ENCODE data around the gene JAZF1.

The JAZF1 gene

GRCh38 chr7:27914409-27914808 lies 266.2 kb downstream of the JAZF1 start:
- no peak overlapping the region for H3K27ac ChIP-seq (ENCODE audit: low read depth, low read length, severe bottlenecking)
- peaks cover 24% of the 10 kb centered on the region for H3K4me1 ChIP-seq (ENCODE audit: control insufficient read depth, insufficient read depth, low read length, poor library complexity, severe bottlenecking)
- H3K36me3 ChIP-seq (ENCODE audit: control insufficient read depth, insufficient read depth, low read length) = no peaks in the 10 kb centered on the region
- H3K9me3 ChIP-seq (ENCODE audit: control insufficient read depth, low read length) = no peaks in the 10 kb centered on the region
- H3K4me3 ChIP-seq (ENCODE audit: extremely low read depth, insufficient read depth, low read length, poor library complexity, severe bottlenecking) = no peak overlapping the region
- 95 to 100% methylated on average over 1 to 2 of the region's 3 CpGs for WGBS, 2 experiments (ENCODE audit: insufficient coverage in 2 of 2)

- Histone ChIP-seq H3K4me1 (ENCODE audit: control insufficient read depth, insufficient read depth, low read length, poor library complexity, severe bottlenecking) (peaks cover 13% of the 10 kb centered on the region), H3K36me3 (ENCODE audit: control insufficient read depth, insufficient read depth, low read length) (no peaks in the 10 kb centered on the region), H3K4me3 (ENCODE audit: extremely low read depth, insufficient read depth, low read length, poor library complexity, severe bottlenecking) (no peak overlapping the region), H3K9me3 (ENCODE audit: control insufficient read depth, low read length) (no peaks in the 10 kb centered on the region), H3K27ac (ENCODE audit: low read depth, low read length, severe bottlenecking) (no peak overlapping the region)
- 67 to 96% methylated on average over 1 to 3 of the region's 7 CpGs for WGBS, 2 experiments (ENCODE audit: insufficient coverage in 2 of 2)
Measured at GRCh38 chr7:27912751-27913150, 267.8 kb downstream of the JAZF1 start.

GRCh38 chr7:27911920-27912319 lies 268.7 kb downstream of the JAZF1 start:
- no peak overlapping the region for H3K27ac ChIP-seq (ENCODE audit: low read depth, low read length, severe bottlenecking)
- H3K9me3 ChIP-seq (ENCODE audit: control insufficient read depth, low read length) = no peaks in the 10 kb centered on the region
- no peaks in the 10 kb centered on the region for H3K36me3 ChIP-seq (ENCODE audit: control insufficient read depth, insufficient read depth, low read length)
- H3K4me1 ChIP-seq (ENCODE audit: control insufficient read depth, insufficient read depth, low read length, poor library complexity, severe bottlenecking) = peaks cover 9% of the 10 kb centered on the region
- no peak overlapping the region for H3K4me3 ChIP-seq (ENCODE audit: extremely low read depth, insufficient read depth, low read length, poor library complexity, severe bottlenecking)
- WGBS, 2 experiments (ENCODE audit: insufficient coverage in 2 of 2) = no CpG with 5 or more reads among the region's 3 CpGs

GRCh38 chr7:27910326-27910725 lies 270.3 kb downstream of the JAZF1 start:
- no peaks in the 10 kb centered on the region for H3K9me3 ChIP-seq (ENCODE audit: control insufficient read depth, low read length)
- no peaks in the 10 kb centered on the region for H3K36me3 ChIP-seq (ENCODE audit: control insufficient read depth, insufficient read depth, low read length)
- H3K4me3 ChIP-seq (ENCODE audit: extremely low read depth, insufficient read depth, low read length, poor library complexity, severe bottlenecking) = no peak overlapping the region
- no peak overlapping the region for H3K27ac ChIP-seq (ENCODE audit: low read depth, low read length, severe bottlenecking)
- peaks cover 9% of the 10 kb centered on the region for H3K4me1 ChIP-seq (ENCODE audit: control insufficient read depth, insufficient read depth, low read length, poor library complexity, severe bottlenecking)
- 26 to 29% methylated on average over 2 to 3 of the region's 3 CpGs for WGBS, 2 experiments (ENCODE audit: insufficient coverage in 2 of 2)

GRCh38 chr7:27908534-27909165 lies 271.9 kb downstream of the JAZF1 start:
- 95 to 100% methylated on average over 3 of the region's 4 CpGs for WGBS, 2 experiments (ENCODE audit: insufficient coverage in 2 of 2)
- H3K4me1 ChIP-seq (ENCODE audit: control insufficient read depth, insufficient read depth, low read length, poor library complexity, severe bottlenecking) = peaks cover 9% of the 10 kb centered on the region

GRCh38 chr7:27906385-27907091 lies 274.1 kb downstream of the JAZF1 start:
- 71 to 84% methylated on average over 2 to 3 of the region's 4 CpGs for WGBS, 2 experiments (ENCODE audit: insufficient coverage in 2 of 2)
- Histone ChIP-seq H3K27ac (ENCODE audit: low read depth, low read length, severe bottlenecking) (no peak overlapping the region), H3K4me3 (ENCODE audit: extremely low read depth, insufficient read depth, low read length, poor library complexity, severe bottlenecking) (no peak overlapping the region), H3K4me1 (ENCODE audit: control insufficient read depth, insufficient read depth, low read length, poor library complexity, severe bottlenecking) (peaks cover 9% of the 10 kb centered on the region), H3K36me3 (ENCODE audit: control insufficient read depth, insufficient read depth, low read length) (no peaks in the 10 kb centered on the region), H3K9me3 (ENCODE audit: control insufficient read depth, low read length) (no peaks in the 10 kb centered on the region)

More at GRCh38 chr7:27908534-27909165, 271.9 kb downstream of the JAZF1 start:
- Histone ChIP-seq H3K9me3 (ENCODE audit: control insufficient read depth, low read length) (no peaks in the 10 kb centered on the region), H3K36me3 (ENCODE audit: control insufficient read depth, insufficient read depth, low read length) (no peaks in the 10 kb centered on the region), H3K27ac (ENCODE audit: low read depth, low read length, severe bottlenecking) (no peak overlapping the region), H3K4me3 (ENCODE audit: extremely low read depth, insufficient read depth, low read length, poor library complexity, severe bottlenecking) (no peak overlapping the region)

- Histone ChIP-seq H3K27ac (ENCODE audit: low read depth, low read length, severe bottlenecking) (no peak overlapping the region), H3K4me1 (ENCODE audit: control insufficient read depth, insufficient read depth, low read length, poor library complexity, severe bottlenecking) (peaks cover 9% of the 10 kb centered on the region), H3K4me3 (ENCODE audit: extremely low read depth, insufficient read depth, low read length, poor library complexity, severe bottlenecking) (no peak overlapping the region), H3K9me3 (ENCODE audit: control insufficient read depth, low read length) (no peaks in the 10 kb centered on the region), H3K36me3 (ENCODE audit: control insufficient read depth, insufficient read depth, low read length) (no peaks in the 10 kb centered on the region)
- 40 to 50% methylated on average over 1 to 2 of the region's 4 CpGs for WGBS, 2 experiments (ENCODE audit: insufficient coverage in 2 of 2)
Measured at GRCh38 chr7:27905951-27906350, 274.6 kb downstream of the JAZF1 start.

GRCh38 chr7:27901028-27901760 lies 279.4 kb downstream of the JAZF1 start:
- 89 to 96% methylated on average over 2 to 3 of the region's 5 CpGs for WGBS, 2 experiments (ENCODE audit: insufficient coverage in 2 of 2)
- Histone ChIP-seq H3K9me3 (ENCODE audit: control insufficient read depth, low read length) (no peaks in the 10 kb centered on the region), H3K36me3 (ENCODE audit: control insufficient read depth, insufficient read depth, low read length) (no peaks in the 10 kb centered on the region), H3K27ac (ENCODE audit: low read depth, low read length, severe bottlenecking) (no peak overlapping the region), H3K4me3 (ENCODE audit: extremely low read depth, insufficient read depth, low read length, poor library complexity, severe bottlenecking) (no peak overlapping the region), H3K4me1 (ENCODE audit: control insufficient read depth, insufficient read depth, low read length, poor library complexity, severe bottlenecking) (no peaks in the 10 kb centered on the region)

GRCh38 chr7:27900006-27900405 lies 280.6 kb downstream of the JAZF1 start:
- 86 to 93% methylated on average over 2 to 4 of the region's 6 CpGs for WGBS, 2 experiments (ENCODE audit: insufficient coverage in 2 of 2)
- Histone ChIP-seq H3K4me3 (ENCODE audit: extremely low read depth, insufficient read depth, low read length, poor library complexity, severe bottlenecking) (no peak overlapping the region), H3K27ac (ENCODE audit: low read depth, low read length, severe bottlenecking) (no peak overlapping the region), H3K36me3 (ENCODE audit: control insufficient read depth, insufficient read depth, low read length) (no peaks in the 10 kb centered on the region), H3K9me3 (ENCODE audit: control insufficient read depth, low read length) (no peaks in the 10 kb centered on the region), H3K4me1 (ENCODE audit: control insufficient read depth, insufficient read depth, low read length, poor library complexity, severe bottlenecking) (no peaks in the 10 kb centered on the region)

GRCh38 chr7:27899601-27900000 lies 281.0 kb downstream of the JAZF1 start:
- H3K9me3 ChIP-seq (ENCODE audit: control insufficient read depth, low read length) = no peaks in the 10 kb centered on the region
- H3K4me3 ChIP-seq (ENCODE audit: extremely low read depth, insufficient read depth, low read length, poor library complexity, severe bottlenecking) = no peak overlapping the region
- 81 to 90% methylated on average over 2 of the region's 2 CpGs for WGBS, 2 experiments (ENCODE audit: insufficient coverage in 2 of 2)
- no peaks in the 10 kb centered on the region for H3K4me1 ChIP-seq (ENCODE audit: control insufficient read depth, insufficient read depth, low read length, poor library complexity, severe bottlenecking)
- no peak overlapping the region for H3K27ac ChIP-seq (ENCODE audit: low read depth, low read length, severe bottlenecking)
- no peaks in the 10 kb centered on the region for H3K36me3 ChIP-seq (ENCODE audit: control insufficient read depth, insufficient read depth, low read length)
